Measurements from ENCODE around the gene AFM.
A peak's percentile ranks its signal among the peaks of the same experiment; 100 is the strongest.

Gene AFM, protein sequence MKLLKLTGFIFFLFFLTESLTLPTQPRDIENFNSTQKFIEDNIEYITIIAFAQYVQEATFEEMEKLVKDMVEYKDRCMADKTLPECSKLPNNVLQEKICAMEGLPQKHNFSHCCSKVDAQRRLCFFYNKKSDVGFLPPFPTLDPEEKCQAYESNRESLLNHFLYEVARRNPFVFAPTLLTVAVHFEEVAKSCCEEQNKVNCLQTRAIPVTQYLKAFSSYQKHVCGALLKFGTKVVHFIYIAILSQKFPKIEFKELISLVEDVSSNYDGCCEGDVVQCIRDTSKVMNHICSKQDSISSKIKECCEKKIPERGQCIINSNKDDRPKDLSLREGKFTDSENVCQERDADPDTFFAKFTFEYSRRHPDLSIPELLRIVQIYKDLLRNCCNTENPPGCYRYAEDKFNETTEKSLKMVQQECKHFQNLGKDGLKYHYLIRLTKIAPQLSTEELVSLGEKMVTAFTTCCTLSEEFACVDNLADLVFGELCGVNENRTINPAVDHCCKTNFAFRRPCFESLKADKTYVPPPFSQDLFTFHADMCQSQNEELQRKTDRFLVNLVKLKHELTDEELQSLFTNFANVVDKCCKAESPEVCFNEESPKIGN

GRCh38 chr4:73481358-73481757 is at the start of gene AFM:
TSS of gene AFM (plus strand) at chr4:73481745. CDS start at chr4:73481776, 31 bp downstream.
- no peak for DNase-seq (ENCODE audit: low spot score)

DNA sequence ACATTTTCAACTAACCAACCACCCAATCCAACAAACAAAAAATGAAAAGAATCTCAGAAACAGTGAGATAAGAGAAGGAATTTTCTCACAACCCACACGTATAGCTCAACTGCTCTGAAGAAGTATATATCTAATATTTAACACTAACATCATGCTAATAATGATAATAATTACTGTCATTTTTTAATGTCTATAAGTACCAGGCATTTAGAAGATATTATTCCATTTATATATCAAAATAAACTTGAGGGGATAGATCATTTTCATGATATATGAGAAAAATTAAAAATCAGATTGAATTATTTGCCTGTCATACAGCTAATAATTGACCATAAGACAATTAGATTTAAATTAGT is 49.8 kb upstream of the AFM start:
- no peak for DNase-seq (ENCODE audit: low spot score)

DNA sequence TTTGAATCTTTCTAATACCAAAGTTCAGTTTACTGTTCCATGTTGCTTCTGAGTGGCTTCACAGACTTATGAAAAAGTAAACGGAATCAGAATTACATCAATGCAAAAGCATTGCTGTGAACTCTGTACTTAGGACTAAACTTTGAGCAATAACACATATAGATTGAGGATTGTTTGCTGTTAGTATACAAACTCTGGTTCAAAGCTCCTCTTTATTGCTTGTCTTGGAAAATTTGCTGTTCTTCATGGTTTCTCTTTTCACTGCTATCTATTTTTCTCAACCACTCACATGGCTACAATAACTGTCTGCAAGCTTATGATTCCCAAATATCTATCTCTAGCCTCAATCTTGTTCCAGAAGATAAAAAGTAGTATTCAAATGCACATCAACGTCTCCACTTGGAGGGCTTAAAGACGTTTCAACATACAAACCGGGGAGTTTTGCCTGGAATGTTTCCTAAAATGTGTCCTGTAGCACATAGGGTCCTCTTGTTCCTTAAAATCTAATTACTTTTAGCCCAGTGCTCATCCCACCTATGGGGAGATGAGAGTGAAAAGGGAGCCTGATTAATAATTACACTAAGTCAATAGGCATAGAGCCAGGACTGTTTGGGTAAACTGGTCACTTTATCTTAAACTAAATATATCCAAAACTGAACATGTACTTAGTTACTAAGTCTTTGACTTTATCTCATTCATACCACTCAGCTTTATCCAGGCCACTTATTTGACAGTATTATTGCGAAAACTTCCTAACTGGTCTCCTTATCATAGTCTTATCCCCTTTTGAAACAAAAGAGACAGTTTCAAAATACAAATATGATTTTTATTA is 49.2 kb upstream of the AFM start:
- no peak for DNase-seq (ENCODE audit: low spot score)

- DNase-seq (ENCODE audit: low spot score), result no peak
These were observed 48.4 kb upstream of the AFM start for GRCh38 chr4:73433140-73433539.

GRCh38 chr4:73434311-73434710 is 47.2 kb upstream of the AFM start:
- DNase-seq (ENCODE audit: low spot score), result no peak

DNA sequence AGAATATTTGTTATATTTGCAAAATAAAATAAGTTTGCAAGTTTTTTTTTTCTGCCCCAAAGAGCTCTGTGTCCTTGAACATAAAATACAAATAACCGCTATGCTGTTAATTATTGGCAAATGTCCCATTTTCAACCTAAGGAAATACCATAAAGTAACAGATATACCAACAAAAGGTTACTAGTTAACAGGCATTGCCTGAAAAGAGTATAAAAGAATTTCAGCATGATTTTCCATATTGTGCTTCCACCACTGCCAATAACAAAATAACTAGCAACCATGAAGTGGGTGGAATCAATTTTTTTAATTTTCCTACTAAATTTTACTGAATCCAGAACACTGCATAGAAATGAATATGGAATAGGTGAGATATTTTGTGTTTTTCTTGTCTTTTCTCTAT is 45.6 kb upstream of the AFM start, which contains the start of gene AFP:
AFP (plus strand) TSS at position 238 of the 400 bp plus-strand sequence; CDS start at position 280, 42 bp downstream.
- DNase-seq (ENCODE audit: low spot score), result no peak

GRCh38 chr4:73436674-73437557 is 44.6 kb upstream of the AFM start:
- no peak for DNase-seq (ENCODE audit: low spot score)

GRCh38 chr4:73437558-73437956 is 44.0 kb upstream of the AFM start:
- DNase-seq (ENCODE audit: low spot score), result no peak

DNA sequence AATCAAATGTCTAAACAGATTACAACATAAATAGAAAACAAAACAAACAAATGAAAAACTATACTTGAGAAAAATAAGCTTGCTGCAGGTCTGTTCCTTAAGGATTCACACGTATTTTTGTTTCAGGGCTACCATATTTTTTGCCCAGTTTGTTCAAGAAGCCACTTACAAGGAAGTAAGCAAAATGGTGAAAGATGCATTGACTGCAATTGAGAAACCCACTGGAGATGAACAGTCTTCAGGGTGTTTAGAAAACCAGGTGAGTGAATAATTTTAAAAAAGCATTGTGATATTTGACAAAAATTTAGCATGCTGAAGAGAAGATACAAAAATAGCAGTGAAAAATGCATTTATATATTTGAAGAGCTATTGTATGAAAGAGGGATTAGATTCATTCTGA is 43.5 kb upstream of the AFM start:
- DNase-seq (ENCODE audit: low spot score), result no peak

DNA sequence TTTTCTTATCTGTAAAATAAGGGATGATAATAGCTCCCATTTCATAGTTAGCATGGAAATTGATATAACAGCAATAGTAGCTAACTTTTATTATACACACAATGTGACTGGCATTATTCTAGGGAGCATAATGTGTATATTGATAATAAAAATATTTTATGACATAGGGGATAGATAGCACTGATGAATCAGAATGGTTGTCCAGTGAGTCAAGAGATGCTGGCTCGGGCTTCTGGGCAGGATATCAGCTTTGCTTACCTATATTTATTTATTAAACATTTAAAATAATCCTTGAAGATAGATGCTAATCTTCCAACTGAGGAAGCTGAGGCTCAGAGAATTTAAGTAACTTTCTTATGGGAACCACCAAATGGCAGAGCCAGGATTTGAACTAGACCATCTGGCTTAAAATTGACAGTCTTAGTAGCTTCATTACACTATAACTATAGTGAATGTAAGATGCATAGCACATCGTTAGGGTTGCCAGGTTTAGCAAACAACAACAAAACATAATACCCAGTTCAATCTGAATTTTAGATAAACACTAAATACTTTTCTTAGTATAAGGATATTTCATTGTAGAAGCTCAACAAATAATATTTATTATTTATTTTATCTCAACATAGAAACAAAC is 42.8 kb upstream of the AFM start:
- no peak for DNase-seq (ENCODE audit: low spot score)

DNA sequence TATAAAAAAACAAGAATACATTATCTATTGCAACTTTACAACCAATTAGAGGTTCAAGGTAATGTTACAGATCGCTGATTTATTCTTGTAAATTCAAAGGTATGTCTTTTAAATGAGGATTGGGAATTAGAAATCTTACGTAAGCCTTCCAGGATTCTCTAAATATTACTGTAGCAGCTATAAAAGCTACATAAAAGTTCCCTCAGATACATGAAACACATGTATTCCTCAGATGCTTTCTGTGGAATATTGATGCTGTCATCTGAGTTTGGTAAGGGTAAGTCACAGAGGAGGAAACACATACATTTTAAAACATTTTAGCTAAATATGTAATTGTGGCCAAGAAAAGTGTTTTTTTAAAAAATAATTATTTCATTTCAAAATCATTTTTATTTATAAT is 42.1 kb upstream of the AFM start:
- no peak for DNase-seq (ENCODE audit: low spot score)

GRCh38 chr4:73439991-73440390 is 41.6 kb upstream of the AFM start:
- no peak for DNase-seq (ENCODE audit: low spot score)

GRCh38 chr4:73440653-73441052 is 40.9 kb upstream of the AFM start:
- no peak for DNase-seq (ENCODE audit: low spot score)

DNA sequence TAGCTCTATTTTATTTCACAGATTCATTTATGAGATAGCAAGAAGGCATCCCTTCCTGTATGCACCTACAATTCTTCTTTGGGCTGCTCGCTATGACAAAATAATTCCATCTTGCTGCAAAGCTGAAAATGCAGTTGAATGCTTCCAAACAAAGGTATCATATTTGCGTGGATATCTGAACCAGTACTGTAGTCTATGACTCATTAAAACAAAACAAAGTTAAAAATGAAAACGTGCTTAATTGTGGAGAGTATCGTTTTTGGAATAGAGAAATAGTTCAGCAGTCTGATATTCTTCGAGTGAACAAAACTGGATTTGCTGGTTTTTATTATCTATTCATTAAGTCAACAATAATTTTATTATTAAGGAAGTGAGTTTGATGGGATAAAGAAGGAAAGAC is 39.3 kb upstream of the AFM start:
- DNase-seq (ENCODE audit: low spot score), result no peak

GRCh38 chr4:73443224-73443623 is 38.3 kb upstream of the AFM start:
- no peak for DNase-seq (ENCODE audit: low spot score)

DNA sequence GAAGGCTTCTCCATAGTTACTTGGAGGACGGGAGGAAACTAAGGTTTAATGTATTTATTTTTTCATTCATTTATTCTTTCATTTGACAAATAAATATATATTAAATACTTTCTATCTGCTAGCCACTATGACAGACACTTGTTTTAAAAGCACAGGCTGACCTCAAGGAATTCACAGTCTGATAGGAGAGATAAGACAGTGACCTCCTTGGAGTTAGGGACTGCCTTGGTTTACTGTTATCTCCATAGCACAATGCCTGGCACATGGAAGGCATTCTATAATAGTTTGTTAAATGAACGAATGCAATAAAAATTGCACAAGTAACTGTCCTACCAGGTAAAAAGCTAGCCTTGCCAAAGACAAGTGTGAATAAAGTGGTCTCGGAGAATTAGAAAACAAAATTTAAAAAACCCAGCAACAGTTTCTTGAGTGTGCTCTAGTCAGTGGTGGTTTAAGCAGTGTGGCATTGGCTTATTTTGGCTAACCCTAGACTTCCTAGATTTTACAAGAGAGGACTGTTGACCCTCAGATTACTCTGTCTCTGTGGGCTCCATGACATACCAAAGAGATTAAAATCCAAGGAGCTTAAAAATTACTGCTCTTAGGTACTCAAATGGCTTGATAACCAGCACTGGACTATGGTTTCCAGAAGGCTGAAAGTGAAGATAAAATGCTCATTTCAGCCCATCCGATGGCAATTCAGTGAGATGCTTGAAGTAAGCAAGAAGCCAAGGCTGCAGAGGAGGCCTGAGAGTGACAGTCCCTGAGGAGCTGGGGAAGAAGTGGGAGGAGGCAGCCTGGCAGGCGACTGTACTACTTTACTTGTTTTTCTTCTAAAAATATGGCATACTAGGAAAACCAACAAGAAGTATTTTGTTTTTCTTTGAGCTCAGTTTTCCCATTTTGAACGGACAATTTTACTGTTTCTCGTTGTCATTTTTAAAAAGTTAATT is 35.9 kb upstream of the AFM start:
- no peak for DNase-seq (ENCODE audit: low spot score)

- peak; percentile 55 for DNase-seq (ENCODE audit: low spot score)
These were observed 35.1 kb upstream of the AFM start for GRCh38 chr4:73446336-73446938.

DNA sequence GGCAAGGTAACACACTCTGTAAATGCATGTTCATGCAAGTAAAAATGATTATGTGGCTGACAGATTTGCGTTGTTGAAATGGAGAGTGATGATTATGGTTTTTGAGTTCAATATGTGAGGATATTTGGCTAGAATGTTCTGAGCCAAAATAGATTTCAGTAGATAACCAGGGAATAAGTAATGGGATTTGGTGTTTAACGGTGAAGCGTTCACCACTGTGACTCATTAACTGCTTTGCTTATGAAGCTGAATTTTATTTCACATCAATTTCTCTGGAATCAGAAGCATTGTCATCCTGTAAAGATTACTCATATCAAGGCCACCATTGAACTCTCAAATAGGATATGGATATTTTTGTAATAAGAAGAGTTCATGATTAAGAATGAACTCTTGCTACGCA is 33.9 kb upstream of the AFM start:
- DNase-seq (ENCODE audit: low spot score), result no peak

DNA sequence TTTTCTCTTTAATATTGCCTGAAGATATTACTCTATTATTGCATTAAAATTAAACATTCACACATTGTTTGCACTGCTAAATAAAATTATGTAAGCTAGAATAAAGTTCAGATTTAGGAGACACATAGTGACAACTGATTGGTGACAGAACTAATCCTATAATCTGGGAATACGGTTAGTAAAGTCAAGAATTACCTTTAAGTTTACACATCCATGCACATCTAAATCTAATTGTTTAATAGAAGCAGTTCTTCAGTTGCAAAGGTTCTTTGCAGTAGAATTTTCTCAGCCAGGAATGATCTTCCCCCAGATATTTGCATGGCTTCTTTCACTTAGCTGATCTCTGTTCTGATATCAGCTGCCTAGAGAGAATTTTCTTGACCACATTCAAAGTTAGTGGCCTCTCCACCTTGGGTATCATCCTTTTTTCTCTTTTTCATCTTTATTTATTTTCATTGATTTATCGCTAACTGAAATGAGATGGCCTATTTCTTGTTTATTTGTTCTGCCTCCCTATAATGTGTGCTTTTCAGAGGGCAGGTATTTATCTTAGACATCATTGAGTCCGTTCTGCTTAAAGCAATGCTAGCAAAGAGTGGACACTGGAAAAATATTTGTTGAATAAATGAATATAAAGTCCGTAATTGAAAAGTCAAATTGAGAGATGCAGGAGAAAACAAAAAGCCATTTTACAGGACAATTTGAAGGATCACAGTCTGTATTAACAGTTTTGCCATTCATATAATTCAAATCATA is 32.9 kb upstream of the AFM start:
- DNase-seq (ENCODE audit: low spot score), result no peak

All from Ammon's horn (tissue), 1 donor.